Placental pericyte (primary cell): Measurements from ENCODE around the gene SUGP2. TPM values are rescaled to one million over a fixed set of nuclear protein-coding genes. Genes with fewer than 3 reads are reported as not detected.

Experiments used
- total RNA-seq: library from RNA; depleted of rRNA; stranded (reverse); fragments of >200 nt; gene quantifications from 2 replicates; pipeline ENCODE4 v1.2.3, GENCODE V29; 2012

SUGP2 gene
- total RNA-seq = 22.8 and 57.6 TPM in 2 replicates

DNA sequence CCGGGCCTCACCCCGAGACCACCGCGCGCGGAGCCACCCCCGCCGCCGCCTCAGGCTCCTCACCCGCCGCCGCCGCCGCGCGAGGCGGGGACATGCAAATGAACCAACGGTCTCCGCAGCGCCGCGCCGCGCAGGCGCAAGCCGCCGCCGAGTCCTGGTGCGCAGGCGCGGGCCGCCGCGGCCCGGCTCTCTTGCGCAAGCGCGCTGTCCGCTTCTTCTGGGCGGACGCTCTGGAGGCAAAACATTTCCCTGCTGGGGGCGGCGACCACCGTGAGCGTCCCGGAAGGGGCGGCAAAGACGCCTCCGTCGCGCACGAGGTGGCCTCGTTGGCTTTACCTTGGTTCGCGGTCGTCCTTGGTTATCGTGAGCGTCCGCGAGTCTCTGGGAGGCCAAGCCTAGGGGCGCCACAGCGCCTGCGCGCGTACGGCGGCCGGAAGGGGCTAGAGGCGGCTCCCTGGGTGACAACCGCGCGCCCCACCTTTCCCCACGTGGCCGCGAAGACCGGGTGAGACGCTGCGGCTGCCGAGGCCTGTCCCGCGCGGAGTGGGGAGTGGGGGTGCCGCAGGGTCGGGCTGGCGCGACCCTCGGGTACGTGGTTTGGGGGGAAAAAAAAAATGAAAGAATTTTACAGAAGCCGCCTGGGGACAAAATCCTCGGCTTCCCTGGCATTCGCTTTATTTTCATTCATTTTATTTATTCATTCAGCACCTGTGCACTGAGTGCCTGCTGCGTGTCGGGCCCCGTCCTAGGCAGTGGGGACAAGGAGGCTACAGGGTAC, at the start of gene SUGP2, which contains the start of gene ARMC6:
Gene SUGP2, minus strand, starts transcription at position 92 of the 778 bp plus-strand sequence. CDS start 2,446 bp downstream, outside the sequence.
Gene ARMC6, plus strand, starts transcription at position 178 of the 778 bp plus-strand sequence. CDS start 607 bp downstream, outside the sequence.

GRCh38 chr19:19063183-19064097, 30.1 kb upstream of the SUGP2 start, which contains the start of gene SLC25A42:
TSS of gene SLC25A42 (plus strand) at chr19:19063994. CDS start at chr19:19096125, 32,131 bp downstream.

Other genes with a start within 250 kb of the SUGP2 start
- gene COMP, start 242.2 kb downstream of the SUGP2 start, total RNA-seq = not detected in 2 replicates
- 60.4 and 76.5 TPM in 2 replicates for gene UPF1, start 201.6 kb downstream of the SUGP2 start, total RNA-seq
- 0.29 and 0.66 TPM in 2 replicates for gene CERS1, start 137.4 kb downstream of the SUGP2 start, total RNA-seq
- gene COPE, start 114.1 kb downstream of the SUGP2 start, total RNA-seq = 250 and 353 TPM in 2 replicates
- 84.6 and 95.4 TPM in 2 replicates for gene DDX49, start 113.8 kb downstream of the SUGP2 start, total RNA-seq
- gene HOMER3, start 92.3 kb downstream of the SUGP2 start, total RNA-seq = 42.0 and 88.6 TPM in 2 replicates
- 38.1 and 66.6 TPM in 2 replicates for gene ARMC6, start 86 bp upstream of the SUGP2 start, total RNA-seq
- 6.1 and 7.3 TPM in 2 replicates for gene SLC25A42, start 30.5 kb upstream of the SUGP2 start, total RNA-seq
- 16.0 and 25.6 TPM in 2 replicates for gene TMEM161A, start 105.0 kb upstream of the SUGP2 start, total RNA-seq
- 0.22 TPM in 1 of 2 replicates, not detected in the other for gene MEF2B, start 136.7 kb upstream of the SUGP2 start, total RNA-seq
- 16.6 and 22.6 TPM in 2 replicates for gene BORCS8, start 158.6 kb upstream of the SUGP2 start, total RNA-seq
- gene RFXANK, start 158.7 kb upstream of the SUGP2 start, total RNA-seq = 59.0 and 87.5 TPM in 2 replicates
- 2.4 and 11.6 TPM in 2 replicates for gene NR2C2AP, start 169.9 kb upstream of the SUGP2 start, total RNA-seq
- under 0.01 TPM in 1 of 2 replicates, not detected in the other for gene NCAN, start 178.4 kb upstream of the SUGP2 start, total RNA-seq
- 1.1 and 2.8 TPM in 2 replicates for gene TM6SF2, start 239.8 kb upstream of the SUGP2 start, total RNA-seq